ENCODE data around the gene CALCR. TPM values are rescaled to one million over a fixed set of nuclear protein-coding genes. Genes with fewer than 3 reads are reported as not detected.
A peak's percentile ranks its signal among the peaks of the same experiment; 100 is the strongest.
"Not testable (repeated sequence)": the region's sequence is repeated elsewhere in the genome, so short reads cannot be mapped to it uniquely, and the experiment has no call there.

Gene CALCR
- total and polyA plus RNA-seq, 8 donors: 0.16 TPM; not detected in 7

GRCh38 chr7:93620057-93620456 lies 45.5 kb upstream of the CALCR start:
- no peak overlapping the region for H3K4me3 ChIP-seq
- no peaks in the 10 kb centered on the region for H3K27me3 ChIP-seq
- H3K4me1 ChIP-seq: no peaks in the 10 kb centered on the region
- ATAC-seq (no peak), DNase-seq (no peak)
- H3K27ac ChIP-seq: no peak overlapping the region
- H3K9me3 ChIP-seq: no peaks in the 10 kb centered on the region
- intact Hi-C loops (cut with DNase I): no loop called here
- TF ChIP-seq CTCF (IDR thresholded peaks at IDR 0.05): no peak
- H3K36me3 ChIP-seq: no peaks in the 10 kb centered on the region

- H3K27ac ChIP-seq: no peak overlapping the region
- H3K4me3 ChIP-seq: no peak overlapping the region
- intact Hi-C loops (cut with DNase I): no loop called here
Observed at GRCh38 chr7:93601363-93601762, 26.8 kb upstream of the CALCR start.

GRCh38 chr7:93594250-93594649 lies 19.7 kb upstream of the CALCR start:
- Histone ChIP-seq H3K36me3 (no peaks in the 10 kb centered on the region), H3K9me3 (no peaks in the 10 kb centered on the region), H3K4me3 (no peak overlapping the region), H3K27me3 (no peaks in the 10 kb centered on the region), H3K27ac (no peak overlapping the region), H3K4me1 (no peaks in the 10 kb centered on the region)
- ATAC-seq (no peak), DNase-seq (no peak)
- intact Hi-C loops (cut with DNase I): no loop called here
- no peak for TF ChIP-seq CTCF (IDR thresholded peaks at IDR 0.05)

More at GRCh38 chr7:93601363-93601762, 26.8 kb upstream of the CALCR start:
- no peaks in the 10 kb centered on the region for H3K4me1 ChIP-seq
- H3K36me3 ChIP-seq: no peaks in the 10 kb centered on the region
- ATAC-seq: no peak
- no peaks in the 10 kb centered on the region for H3K9me3 ChIP-seq
- no peak for DNase-seq
- TF ChIP-seq CTCF (IDR thresholded peaks at IDR 0.05): no peak
- no peaks in the 10 kb centered on the region for H3K27me3 ChIP-seq

GRCh38 chr7:93592588-93593266 lies 18.2 kb upstream of the CALCR start:
- Histone ChIP-seq H3K27me3 (no peaks in the 10 kb centered on the region), H3K9me3 (no peaks in the 10 kb centered on the region), H3K27ac (no peak overlapping the region), H3K36me3 (no peaks in the 10 kb centered on the region), H3K4me3 (no peak overlapping the region), H3K4me1 (no peaks in the 10 kb centered on the region)
- ATAC-seq: no peak
- no peak for TF ChIP-seq CTCF (IDR thresholded peaks at IDR 0.05)
- intact Hi-C loops (cut with DNase I): no loop called here
- no peak for DNase-seq

GRCh38 chr7:93591224-93592050 lies 16.9 kb upstream of the CALCR start:
- intact Hi-C loops (cut with DNase I); H3K4me1 ChIP-seq; H3K4me3 ChIP-seq; ATAC-seq; DNase-seq; H3K27me3 ChIP-seq; H3K36me3 ChIP-seq; H3K27ac ChIP-seq; H3K9me3 ChIP-seq: not testable (repeated sequence)

- H3K9me3 ChIP-seq; H3K27me3 ChIP-seq; H3K4me3 ChIP-seq; H3K36me3 ChIP-seq; intact Hi-C loops (cut with DNase I); H3K27ac ChIP-seq; ATAC-seq; H3K4me1 ChIP-seq: not testable (repeated sequence)
- DNase-seq: peak in 1 of 4 donors; percentile 9
Observed at GRCh38 chr7:93586479-93586865, 11.9 kb upstream of the CALCR start.

GRCh38 chr7:93585694-93586478 lies 11.4 kb upstream of the CALCR start:
- H3K36me3 ChIP-seq; intact Hi-C loops (cut with DNase I); H3K27me3 ChIP-seq; H3K4me3 ChIP-seq; H3K9me3 ChIP-seq; H3K4me1 ChIP-seq; ATAC-seq; H3K27ac ChIP-seq: not testable (repeated sequence)
- peak in 1 of 4 donors; percentile 28 for DNase-seq
